Measurements from ENCODE around the gene ZNHIT3.

The ZNHIT3 gene

DNA sequence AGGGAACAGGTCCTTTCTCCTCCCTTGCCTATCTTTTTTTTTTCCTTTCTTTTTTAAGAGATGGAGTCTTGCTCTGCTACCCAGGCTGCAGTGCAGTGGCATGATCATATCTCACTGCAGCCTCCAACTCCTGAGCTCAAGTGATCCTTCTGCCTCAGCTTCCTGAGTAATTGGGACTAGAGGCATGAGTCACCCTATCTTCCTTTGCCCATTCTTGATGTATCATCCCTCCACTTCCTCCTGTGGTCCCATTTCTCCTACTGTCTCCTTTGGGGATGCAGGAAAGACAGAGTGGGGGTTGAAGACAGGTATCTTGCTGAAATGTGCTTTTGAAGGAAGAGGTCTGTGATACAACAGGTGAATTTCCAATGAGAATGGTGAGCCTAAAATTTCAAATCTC is 42.6 kb downstream of the ZNHIT3 start:
- TF ChIP-seq, protein P1, sequence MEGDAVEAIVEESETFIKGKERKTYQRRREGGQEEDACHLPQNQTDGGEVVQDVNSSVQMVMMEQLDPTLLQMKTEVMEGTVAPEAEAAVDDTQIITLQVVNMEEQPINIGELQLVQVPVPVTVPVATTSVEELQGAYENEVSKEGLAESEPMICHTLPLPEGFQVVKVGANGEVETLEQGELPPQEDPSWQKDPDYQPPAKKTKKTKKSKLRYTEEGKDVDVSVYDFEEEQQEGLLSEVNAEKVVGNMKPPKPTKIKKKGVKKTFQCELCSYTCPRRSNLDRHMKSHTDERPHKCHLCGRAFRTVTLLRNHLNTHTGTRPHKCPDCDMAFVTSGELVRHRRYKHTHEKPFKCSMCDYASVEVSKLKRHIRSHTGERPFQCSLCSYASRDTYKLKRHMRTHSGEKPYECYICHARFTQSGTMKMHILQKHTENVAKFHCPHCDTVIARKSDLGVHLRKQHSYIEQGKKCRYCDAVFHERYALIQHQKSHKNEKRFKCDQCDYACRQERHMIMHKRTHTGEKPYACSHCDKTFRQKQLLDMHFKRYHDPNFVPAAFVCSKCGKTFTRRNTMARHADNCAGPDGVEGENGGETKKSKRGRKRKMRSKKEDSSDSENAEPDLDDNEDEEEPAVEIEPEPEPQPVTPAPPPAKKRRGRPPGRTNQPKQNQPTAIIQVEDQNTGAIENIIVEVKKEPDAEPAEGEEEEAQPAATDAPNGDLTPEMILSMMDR (conservative IDR thresholded peaks at IDR 0.05; ENCODE audit: low read depth, low read length), result no peak
- DNase-seq (ENCODE audit: low read depth), result no peak
- H3K4me3 ChIP-seq (ENCODE audit: low read length), result no peak overlapping the region

DNA sequence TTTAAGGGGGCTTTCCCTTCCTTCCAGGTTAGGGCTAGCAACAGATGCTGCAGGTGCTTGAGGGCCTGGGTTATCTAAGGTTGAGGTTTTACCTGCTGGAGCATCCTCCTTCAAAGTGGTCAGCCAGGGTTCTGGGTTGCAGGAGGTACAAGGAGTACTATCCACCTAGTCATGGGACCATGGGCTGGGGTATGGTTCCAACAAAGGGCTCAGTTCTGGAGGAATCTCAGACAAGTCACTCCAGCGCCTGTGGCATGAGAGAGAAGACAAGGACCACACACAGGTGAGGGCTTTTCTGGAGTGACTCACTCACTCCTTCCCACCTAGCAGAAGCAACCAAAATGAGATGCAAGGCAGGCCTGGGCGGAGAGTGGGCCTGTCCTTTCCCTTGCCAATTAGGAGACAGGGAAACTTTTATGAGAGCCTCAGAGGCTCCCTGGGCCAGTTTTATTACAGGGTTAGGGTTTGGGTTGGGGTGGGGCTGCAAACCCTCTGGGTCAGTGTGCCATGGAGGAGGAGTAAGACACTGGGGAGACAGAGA is 46.0 kb downstream of the ZNHIT3 start:
- DNase-seq (ENCODE audit: low read depth), result no peak
- TF ChIP-seq, protein P1 (conservative IDR thresholded peaks at IDR 0.05; ENCODE audit: low read depth, low read length), result no peak
- no peak overlapping the region for H3K4me3 ChIP-seq (ENCODE audit: low read length)

DNA sequence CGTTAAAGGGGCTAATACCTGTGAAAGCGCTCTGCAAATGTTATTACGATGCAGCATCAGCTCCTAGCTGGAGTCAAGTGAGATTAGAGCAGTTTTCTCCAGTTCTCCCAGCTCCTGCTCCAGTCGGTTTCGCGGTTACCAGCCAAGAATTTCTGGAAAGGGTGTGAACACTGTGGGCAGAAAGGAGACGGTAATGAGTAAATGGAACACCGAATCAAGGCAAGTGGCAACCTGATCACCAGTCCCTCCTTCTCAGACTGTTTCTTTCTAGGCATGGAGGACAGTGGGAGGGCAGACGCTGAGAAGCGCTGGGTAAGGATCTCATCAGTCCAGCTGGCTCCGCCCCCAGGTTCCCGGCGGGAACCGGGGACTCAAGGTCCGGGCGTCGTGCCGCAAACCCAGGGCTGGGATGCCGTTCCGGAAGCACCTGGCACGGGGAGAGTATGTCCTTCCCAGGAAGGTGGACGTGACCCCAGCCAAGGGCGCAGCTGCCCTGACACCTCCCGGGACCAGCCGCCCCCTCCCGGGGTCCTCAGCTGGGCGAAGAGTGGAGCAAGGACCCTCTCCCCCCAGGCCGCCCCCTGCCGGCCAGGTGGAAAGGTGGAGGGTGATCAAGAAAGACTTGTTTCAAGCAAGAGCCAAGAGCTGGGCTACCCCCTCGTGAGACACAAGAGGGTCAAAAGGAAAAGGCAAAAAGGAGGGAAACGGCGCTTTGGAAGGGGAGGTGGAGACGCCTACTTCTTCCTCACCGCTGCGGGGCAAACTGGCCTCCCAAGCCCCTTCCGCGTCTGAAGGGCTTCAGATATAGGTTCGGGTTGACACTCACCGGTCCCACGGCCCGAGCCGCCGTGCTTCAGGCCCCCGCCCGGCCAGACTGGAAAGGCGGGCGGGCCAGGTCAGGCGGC is 47.7 kb downstream of the ZNHIT3 start:
- TF ChIP-seq, protein P1 (conservative IDR thresholded peaks at IDR 0.05; ENCODE audit: low read depth, low read length), result peak; percentile 70
- no peak for DNase-seq (ENCODE audit: low read depth)
- peak overlapping the region; percentile 84 for H3K4me3 ChIP-seq (ENCODE audit: low read length)

DNA sequence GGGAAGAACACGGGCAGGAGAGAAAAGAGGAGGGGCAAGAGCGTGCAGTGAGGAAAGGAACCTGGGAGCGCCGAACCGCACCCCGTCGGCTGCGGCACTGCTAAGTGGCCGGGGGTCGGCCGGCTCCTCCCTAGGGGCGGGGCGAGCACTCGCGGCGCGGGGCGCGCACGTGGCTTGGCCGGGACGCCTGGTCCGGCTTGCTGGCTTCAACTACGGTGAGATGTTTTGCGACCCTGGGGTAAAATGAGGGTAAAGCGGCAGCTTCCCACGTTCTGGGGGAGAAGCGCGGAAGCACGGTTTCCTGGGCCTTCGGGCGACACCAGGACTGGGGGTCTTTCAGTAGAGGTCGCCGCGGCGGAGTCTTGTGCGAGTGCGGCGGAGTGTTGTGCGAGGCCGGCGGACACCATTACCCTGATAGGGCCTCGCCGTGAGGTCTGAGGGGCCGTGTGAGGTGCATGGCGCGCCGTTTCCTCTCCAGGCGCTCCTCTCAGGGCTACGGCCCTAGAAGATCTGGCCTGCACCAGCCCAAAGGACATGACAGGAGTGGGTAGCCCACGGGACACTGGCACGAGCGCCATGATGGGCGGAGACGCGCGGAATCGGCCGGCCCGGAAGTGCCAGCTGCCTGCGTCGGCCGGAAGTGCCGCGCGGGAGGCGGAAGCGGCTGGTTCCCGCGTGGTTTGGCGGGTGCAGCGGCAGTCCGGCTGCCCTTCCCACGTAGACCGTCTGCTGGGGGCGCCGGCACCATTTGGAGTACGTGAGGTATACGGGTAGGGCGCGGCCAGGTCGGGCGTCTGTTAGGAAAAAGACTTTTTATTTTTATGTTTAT is 48.6 kb downstream of the ZNHIT3 start, which contains the start of the genes MYO19 and PIGW:
MYO19 (minus strand) TSS at position 29 of the 829 bp plus-strand sequence. CDS start 2,330 bp downstream, outside the sequence.
PIGW (plus strand) TSS at position 148 of the 829 bp plus-strand sequence. CDS start 2,115 bp downstream, outside the sequence.
- peak; percentile 56 for DNase-seq (ENCODE audit: low read depth)
- H3K4me3 ChIP-seq (ENCODE audit: low read length), result peak within 1 kb of the TSS; percentile 84
- TF ChIP-seq, protein P1 (conservative IDR thresholded peaks at IDR 0.05; ENCODE audit: low read depth, low read length), result no peak

DNA sequence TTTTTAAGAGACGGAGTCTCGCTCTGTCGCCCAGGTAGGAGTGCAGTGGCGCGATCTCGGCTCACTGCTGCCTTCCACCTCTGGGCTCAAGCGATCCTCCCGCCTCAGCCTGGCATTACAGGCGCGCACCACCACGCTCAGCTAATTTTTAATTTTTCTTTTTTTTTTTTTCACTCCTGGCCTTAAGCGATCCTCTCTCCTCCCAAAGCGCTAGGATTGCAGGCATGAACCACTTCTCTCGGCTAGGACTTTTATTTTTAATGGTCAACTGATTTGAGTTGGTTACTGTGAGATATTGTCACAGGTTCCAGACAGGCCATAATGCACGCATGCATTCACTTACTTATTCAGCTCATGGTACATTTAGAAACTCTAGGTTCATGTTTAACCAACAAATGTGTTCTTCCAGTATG is 49.2 kb downstream of the ZNHIT3 start:
- TF ChIP-seq, protein P1 (conservative IDR thresholded peaks at IDR 0.05; ENCODE audit: low read depth, low read length), result no peak
- H3K4me3 ChIP-seq (ENCODE audit: low read length), result peak overlapping the region; percentile 84
- no peak for DNase-seq (ENCODE audit: low read depth)

DNA sequence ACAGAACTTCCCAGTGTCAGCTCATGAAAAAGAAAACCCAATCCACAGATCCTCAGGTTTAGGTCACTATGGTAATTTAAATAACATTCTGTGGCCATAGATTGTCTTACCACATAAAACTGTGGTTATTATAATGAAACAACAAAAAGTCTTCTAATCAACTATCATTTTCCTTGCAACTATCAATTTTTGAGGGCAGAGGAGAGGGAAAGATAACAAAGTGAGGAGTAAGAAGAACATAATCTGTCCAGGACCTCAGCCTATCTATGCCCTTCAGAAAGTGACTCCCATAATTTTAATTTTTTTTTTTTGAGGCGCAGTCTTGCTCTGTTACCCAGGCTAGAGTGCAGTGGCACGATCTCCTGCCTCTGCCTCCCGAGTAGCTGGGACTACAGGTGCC is 54.2 kb downstream of the ZNHIT3 start:
- TF ChIP-seq, protein P1 (conservative IDR thresholded peaks at IDR 0.05; ENCODE audit: low read depth, low read length), result no peak
- no peak for DNase-seq (ENCODE audit: low read depth)
- no peak overlapping the region for H3K4me3 ChIP-seq (ENCODE audit: low read length)

All from retinal pigment epithelial cell (primary cell).